K562 (cell line): ENCODE measurements around the gene ELF2. TPM values are rescaled to one million over a fixed set of nuclear protein-coding genes. Genes with fewer than 3 reads are reported as not detected.

Experiments used
- CREB1 ChIP-seq, 2 experiments: sonication (generic) in 1 of 2; formaldehyde crosslinking in 1 of 2; IDR thresholded peaks; 2 replicates each; pipeline versions ENCODE4 v1.6.1 to v1.8.0; 2012 to 2022; ENCODE audit warnings: inconsistent platforms in 1 of 2, mild to moderate bottlenecking in 1 of 2, missing genetic modification reagents in 1 of 2, moderate library complexity in 1 of 2
- DNMT1 ChIP-seq: fragments of 450-650 bp; IDR thresholded peaks from 2 replicates; pipeline ENCODE4 v1.6.1; 2016; ENCODE audit warnings: antibody characterized with exemption, mild to moderate bottlenecking
- GTF2F1 ChIP-seq: IDR thresholded peaks from 2 replicates; pipeline ENCODE4 v1.6.1; 2011; ENCODE audit warnings: low read depth, low read length, improper control_type of control experiment
- RAD21 ChIP-seq, 2 experiments: fragments of 250-450 bp in 1 of 2; fragments of 450-650 bp in 1 of 2; sonication (Bioruptor Pico) in 1 of 2; formaldehyde crosslinking in 1 of 2; IDR thresholded peaks in 1 of 2; conservative IDR thresholded peaks in 1 of 2; 2 replicates each; pipeline versions ENCODE4 v1.4.0 to v1.8.0; 2020 to 2022; ENCODE audit warnings: mild to moderate bottlenecking in 2 of 2, moderate library complexity in 1 of 2
- ZNF165 ChIP-seq: fragments of 250-450 bp; sonication (Bioruptor Pico); IDR thresholded peaks from 2 replicates; pipeline ENCODE4 v1.4.0; 2020; ENCODE audit warnings: borderline replicate concordance
- ZNF354B ChIP-seq: fragments of 250-450 bp; sonication (Bioruptor Pico); IDR thresholded peaks from 2 replicates; pipeline ENCODE4 v1.4.0; 2020
- ZNF695 ChIP-seq: fragments of 450-650 bp; formaldehyde crosslinking; IDR thresholded peaks from 2 replicates; pipeline ENCODE4 v1.4.0; 2020; ENCODE audit warnings: mild to moderate bottlenecking, moderate library complexity
- polyA plus RNA-seq, 8 experiments: library from polyadenylated mRNA; depleted of rRNA in 4 of 8; stranded (reverse) in 5 of 8; unstranded in 3 of 8; fragments of >200 nt; fragmentation: Nextera tagmentation in 2 of 8; fragmentation: Illumina TruSeq in 1 of 8; extraction: Ambion mirVana in 2 of 8; extraction: Trizol in 1 of 8; gene quantifications; 2 replicates each; pipeline versions ENCODE4 v1.2.1 to v1.2.3, GENCODE V29; 2011 to 2014; ENCODE audit warnings: inconsistent platforms in 1 of 8, missing spikeins in 1 of 8
- total RNA-seq, 7 experiments: library from RNA; depleted of rRNA in 6 of 7; stranded (reverse); fragments of >200 nt in 6 of 7; fragmentation: Illumina TruSeq in 2 of 7; extraction: Trizol in 2 of 7; gene quantifications; 2 replicates each; pipeline versions ENCODE4 v1.2.1 to v1.2.3, GENCODE V29; 2011 to 2021; ENCODE audit warnings: low replicate concordance in 1 of 7
- TF ChIP-seq, protein P1 (sequence below): fragments of 250-450 bp; sonication (Bioruptor Pico); IDR thresholded peaks from 2 replicates; pipeline ENCODE4 v1.4.0; 2020; ENCODE audit warnings: mild to moderate bottlenecking, moderate library complexity
- TF ChIP-seq, protein P2 (sequence below): fragments of 450-650 bp; formaldehyde crosslinking; IDR thresholded peaks from 2 replicates; pipeline ENCODE4 v1.4.0; 2020; ENCODE audit warnings: mild to moderate bottlenecking, moderate library complexity
- TF ChIP-seq, protein P3 (sequence below): fragments of 250-450 bp; sonication (Bioruptor Pico); IDR thresholded peaks from 2 replicates; pipeline ENCODE4 v1.5.1; 2021; ENCODE audit warnings: mild to moderate bottlenecking
- TF ChIP-seq, protein P4 (sequence below), 2 experiments: fragments of 450-650 bp; IDR thresholded peaks; 2 replicates each; pipeline ENCODE4 v1.6.1; 2018; ENCODE audit warnings: mild to moderate bottlenecking in 2 of 2, low read depth in 1 of 2; ENCODE audit not compliant: partially characterized antibody in 2 of 2
- TF ChIP-seq, protein P5 (sequence below): fragments of 450-650 bp; IDR thresholded peaks from 2 replicates; pipeline ENCODE4 v1.6.1; 2016; ENCODE audit warnings: low read depth, mild to moderate bottlenecking, moderate library complexity
- TF ChIP-seq, protein P6 (sequence below): fragments of 250-450 bp; sonication (Bioruptor Pico); IDR thresholded peaks from 2 replicates; pipeline ENCODE4 v1.4.0; 2020

The ELF2 gene
- total and polyA plus RNA-seq, 9 of the 15 experiments (the other 6 are each of a cell fraction or from before 2014, with no cell fraction given): 9.4 to 58.7 (median 41.6) TPM

DNA sequence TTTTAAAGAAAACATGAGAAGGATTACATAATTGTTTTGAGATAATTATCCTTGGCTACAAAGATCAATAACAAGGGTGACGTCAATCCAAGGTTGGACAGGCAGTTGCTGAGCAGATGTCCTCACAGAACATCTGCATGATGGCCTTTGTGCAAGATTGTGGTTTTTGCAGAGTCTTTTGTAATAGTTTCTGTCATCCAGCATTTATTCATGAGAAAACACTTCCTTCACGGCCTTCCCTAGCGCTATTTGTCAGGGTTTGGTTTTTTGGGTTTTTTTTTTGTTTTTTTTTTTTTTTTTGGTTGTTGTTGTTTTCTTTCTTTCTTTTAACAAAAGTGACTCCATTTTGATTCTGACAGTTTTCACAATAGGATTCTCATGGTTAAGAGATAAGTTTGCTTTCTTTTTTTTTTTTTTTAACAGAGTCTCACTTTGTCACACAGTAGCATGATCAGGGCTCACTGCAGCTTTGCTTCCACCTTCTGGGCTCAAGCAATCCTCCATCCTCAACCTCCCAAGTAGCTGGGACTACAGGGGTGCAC, 31.5 kb upstream of the ELF2 start (continued):
- TF ChIP-seq, protein P1, sequence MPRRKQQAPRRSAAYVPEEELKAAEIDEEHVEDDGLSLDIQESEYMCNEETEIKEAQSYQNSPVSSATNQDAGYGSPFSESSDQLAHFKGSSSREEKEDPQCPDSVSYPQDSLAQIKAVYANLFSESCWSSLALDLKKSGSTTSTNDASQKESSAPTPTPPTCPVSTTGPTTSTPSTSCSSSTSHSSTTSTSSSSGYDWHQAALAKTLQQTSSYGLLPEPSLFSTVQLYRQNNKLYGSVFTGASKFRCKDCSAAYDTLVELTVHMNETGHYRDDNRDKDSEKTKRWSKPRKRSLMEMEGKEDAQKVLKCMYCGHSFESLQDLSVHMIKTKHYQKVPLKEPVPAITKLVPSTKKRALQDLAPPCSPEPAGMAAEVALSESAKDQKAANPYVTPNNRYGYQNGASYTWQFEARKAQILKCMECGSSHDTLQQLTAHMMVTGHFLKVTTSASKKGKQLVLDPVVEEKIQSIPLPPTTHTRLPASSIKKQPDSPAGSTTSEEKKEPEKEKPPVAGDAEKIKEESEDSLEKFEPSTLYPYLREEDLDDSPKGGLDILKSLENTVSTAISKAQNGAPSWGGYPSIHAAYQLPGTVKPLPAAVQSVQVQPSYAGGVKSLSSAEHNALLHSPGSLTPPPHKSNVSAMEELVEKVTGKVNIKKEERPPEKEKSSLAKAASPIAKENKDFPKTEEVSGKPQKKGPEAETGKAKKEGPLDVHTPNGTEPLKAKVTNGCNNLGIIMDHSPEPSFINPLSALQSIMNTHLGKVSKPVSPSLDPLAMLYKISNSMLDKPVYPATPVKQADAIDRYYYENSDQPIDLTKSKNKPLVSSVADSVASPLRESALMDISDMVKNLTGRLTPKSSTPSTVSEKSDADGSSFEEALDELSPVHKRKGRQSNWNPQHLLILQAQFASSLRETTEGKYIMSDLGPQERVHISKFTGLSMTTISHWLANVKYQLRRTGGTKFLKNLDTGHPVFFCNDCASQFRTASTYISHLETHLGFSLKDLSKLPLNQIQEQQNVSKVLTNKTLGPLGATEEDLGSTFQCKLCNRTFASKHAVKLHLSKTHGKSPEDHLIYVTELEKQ: no peak
- TF ChIP-seq, protein P2, sequence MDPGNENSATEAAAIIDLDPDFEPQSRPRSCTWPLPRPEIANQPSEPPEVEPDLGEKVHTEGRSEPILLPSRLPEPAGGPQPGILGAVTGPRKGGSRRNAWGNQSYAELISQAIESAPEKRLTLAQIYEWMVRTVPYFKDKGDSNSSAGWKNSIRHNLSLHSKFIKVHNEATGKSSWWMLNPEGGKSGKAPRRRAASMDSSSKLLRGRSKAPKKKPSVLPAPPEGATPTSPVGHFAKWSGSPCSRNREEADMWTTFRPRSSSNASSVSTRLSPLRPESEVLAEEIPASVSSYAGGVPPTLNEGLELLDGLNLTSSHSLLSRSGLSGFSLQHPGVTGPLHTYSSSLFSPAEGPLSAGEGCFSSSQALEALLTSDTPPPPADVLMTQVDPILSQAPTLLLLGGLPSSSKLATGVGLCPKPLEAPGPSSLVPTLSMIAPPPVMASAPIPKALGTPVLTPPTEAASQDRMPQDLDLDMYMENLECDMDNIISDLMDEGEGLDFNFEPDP: no peak
- TF ChIP-seq, protein P3, sequence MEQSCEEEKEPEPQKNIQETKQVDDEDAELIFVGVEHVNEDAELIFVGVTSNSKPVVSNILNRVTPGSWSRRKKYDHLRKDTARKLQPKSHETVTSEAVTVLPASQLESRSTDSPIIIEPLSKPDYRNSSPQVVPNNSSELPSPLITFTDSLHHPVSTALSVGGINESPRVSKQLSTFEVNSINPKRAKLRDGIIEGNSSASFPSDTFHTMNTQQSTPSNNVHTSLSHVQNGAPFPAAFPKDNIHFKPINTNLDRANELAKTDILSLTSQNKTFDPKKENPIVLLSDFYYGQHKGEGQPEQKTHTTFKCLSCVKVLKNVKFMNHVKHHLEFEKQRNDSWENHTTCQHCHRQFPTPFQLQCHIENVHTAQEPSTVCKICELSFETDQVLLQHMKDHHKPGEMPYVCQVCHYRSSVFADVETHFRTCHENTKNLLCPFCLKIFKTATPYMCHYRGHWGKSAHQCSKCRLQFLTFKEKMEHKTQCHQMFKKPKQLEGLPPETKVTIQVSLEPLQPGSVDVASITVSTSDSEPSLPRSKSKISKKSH: no peak
- TF ChIP-seq, protein P4, sequence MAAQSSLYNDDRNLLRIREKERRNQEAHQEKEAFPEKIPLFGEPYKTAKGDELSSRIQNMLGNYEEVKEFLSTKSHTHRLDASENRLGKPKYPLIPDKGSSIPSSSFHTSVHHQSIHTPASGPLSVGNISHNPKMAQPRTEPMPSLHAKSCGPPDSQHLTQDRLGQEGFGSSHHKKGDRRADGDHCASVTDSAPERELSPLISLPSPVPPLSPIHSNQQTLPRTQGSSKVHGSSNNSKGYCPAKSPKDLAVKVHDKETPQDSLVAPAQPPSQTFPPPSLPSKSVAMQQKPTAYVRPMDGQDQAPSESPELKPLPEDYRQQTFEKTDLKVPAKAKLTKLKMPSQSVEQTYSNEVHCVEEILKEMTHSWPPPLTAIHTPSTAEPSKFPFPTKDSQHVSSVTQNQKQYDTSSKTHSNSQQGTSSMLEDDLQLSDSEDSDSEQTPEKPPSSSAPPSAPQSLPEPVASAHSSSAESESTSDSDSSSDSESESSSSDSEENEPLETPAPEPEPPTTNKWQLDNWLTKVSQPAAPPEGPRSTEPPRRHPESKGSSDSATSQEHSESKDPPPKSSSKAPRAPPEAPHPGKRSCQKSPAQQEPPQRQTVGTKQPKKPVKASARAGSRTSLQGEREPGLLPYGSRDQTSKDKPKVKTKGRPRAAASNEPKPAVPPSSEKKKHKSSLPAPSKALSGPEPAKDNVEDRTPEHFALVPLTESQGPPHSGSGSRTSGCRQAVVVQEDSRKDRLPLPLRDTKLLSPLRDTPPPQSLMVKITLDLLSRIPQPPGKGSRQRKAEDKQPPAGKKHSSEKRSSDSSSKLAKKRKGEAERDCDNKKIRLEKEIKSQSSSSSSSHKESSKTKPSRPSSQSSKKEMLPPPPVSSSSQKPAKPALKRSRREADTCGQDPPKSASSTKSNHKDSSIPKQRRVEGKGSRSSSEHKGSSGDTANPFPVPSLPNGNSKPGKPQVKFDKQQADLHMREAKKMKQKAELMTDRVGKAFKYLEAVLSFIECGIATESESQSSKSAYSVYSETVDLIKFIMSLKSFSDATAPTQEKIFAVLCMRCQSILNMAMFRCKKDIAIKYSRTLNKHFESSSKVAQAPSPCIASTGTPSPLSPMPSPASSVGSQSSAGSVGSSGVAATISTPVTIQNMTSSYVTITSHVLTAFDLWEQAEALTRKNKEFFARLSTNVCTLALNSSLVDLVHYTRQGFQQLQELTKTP (IDR thresholded peaks at IDR 0.05; ENCODE audit: low read depth in 1 of 2, partially characterized antibody in 2 of 2): no peak
- no peak for TF ChIP-seq RAD21 (CRISPR knock-in tag; conservative IDR thresholded peaks at IDR 0.05 in 1 of 2, IDR thresholded peaks at IDR 0.05 in 1 of 2)
- TF ChIP-seq ZNF165: no peak
- no peak for TF ChIP-seq ZNF695 (CRISPR knock-in tag)
- TF ChIP-seq DNMT1: no peak
- TF ChIP-seq, protein P5, sequence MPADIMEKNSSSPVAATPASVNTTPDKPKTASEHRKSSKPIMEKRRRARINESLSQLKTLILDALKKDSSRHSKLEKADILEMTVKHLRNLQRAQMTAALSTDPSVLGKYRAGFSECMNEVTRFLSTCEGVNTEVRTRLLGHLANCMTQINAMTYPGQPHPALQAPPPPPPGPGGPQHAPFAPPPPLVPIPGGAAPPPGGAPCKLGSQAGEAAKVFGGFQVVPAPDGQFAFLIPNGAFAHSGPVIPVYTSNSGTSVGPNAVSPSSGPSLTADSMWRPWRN: no peak
- peak; percentile 28; the same call in 1 of the 2 replicates for TF ChIP-seq CREB1 (IDR thresholded peaks at IDR 0.05)
- no peak for TF ChIP-seq CREB1 (CRISPR knock-in tag; IDR thresholded peaks at IDR 0.05)
- TF ChIP-seq, protein P6, sequence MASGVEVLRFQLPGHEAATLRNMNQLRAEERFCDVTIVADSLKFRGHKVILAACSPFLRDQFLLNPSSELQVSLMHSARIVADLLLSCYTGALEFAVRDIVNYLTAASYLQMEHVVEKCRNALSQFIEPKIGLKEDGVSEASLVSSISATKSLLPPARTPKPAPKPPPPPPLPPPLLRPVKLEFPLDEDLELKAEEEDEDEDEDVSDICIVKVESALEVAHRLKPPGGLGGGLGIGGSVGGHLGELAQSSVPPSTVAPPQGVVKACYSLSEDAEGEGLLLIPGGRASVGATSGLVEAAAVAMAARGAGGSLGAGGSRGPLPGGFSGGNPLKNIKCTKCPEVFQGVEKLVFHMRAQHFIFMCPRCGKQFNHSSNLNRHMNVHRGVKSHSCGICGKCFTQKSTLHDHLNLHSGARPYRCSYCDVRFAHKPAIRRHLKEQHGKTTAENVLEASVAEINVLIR: no peak
- no peak for TF ChIP-seq ZNF354B (CRISPR knock-in tag)
- no peak for TF ChIP-seq GTF2F1
